ENCODE measurements around the gene ARF3. TPM values are rescaled to one million over a fixed set of nuclear protein-coding genes. Genes with fewer than 3 reads are reported as not detected.
A peak's percentile ranks its signal among the peaks of the same experiment; 100 is the strongest.

Gene ARF3
- total RNA-seq, 1 experiment from 2014 or later: 224 TPM

GRCh38 chr12:48967991-48968390 is 10.7 kb upstream of the ARF3 start:
- Histone ChIP-seq H3K36me3 (ENCODE audit: control insufficient read depth, insufficient read depth, low read length) (no peaks in the 10 kb centered on the region), H3K27me3 (ENCODE audit: control insufficient read depth, insufficient read depth, low read length) (no peaks in the 10 kb centered on the region), H3K4me3 (ENCODE audit: low read depth in 2 of 2, low read length in 2 of 2) (no peak overlapping the region), H3K9me3 (ENCODE audit: control insufficient read depth, insufficient read depth, low read depth, low read length) (no peaks in the 10 kb centered on the region), H3K27ac (ENCODE audit: low read length) (peak overlapping the region; percentile 57; the same call in 1 of the 2 replicates), H3K4me1 (ENCODE audit: control insufficient read depth, insufficient read depth, low read length) (peaks cover 20% of the 10 kb centered on the region)
- no TSS peak for BruUV-seq (replicated peaks)
- in situ Hi-C loops (cut with HindIII; ENCODE audit: low pct_unique_long_range_greater_than_20kb, low sequenced_read_pairs): no loop called here
- intact Hi-C loops (cut with micrococcal nuclease; ENCODE audit: unreplicated experiment): no loop called here
- TF ChIP-seq TCF7L2 (IDR thresholded peaks at IDR 0.05; ENCODE audit: low read depth, low read length) (no peak), POLR2AphosphoS5 (IDR thresholded peaks at IDR 0.05; ENCODE audit: low read depth, low read length) (no peak), REST (IDR thresholded peaks at IDR 0.05; ENCODE audit: insufficient read depth in 1 of 2, low read depth in 2 of 2, low read length in 1 of 2) (no peak), CTCF (IDR thresholded peaks at IDR 0.05) (no peak), SIN3A (IDR thresholded peaks at IDR 0.05; ENCODE audit: borderline replicate concordance, insufficient read depth, low read depth, low read length) (no peak)
- DNase-seq (ENCODE audit: low read depth, low spot score) (no peak), ATAC-seq (no peak)
- POLR2A ChIA-PET: interaction anchor here (1.4 kb wide), 1 partner anchor 11 kb away, joined by 8 read pairs; the partner anchor contains the start of gene ARF3
- CTCF ChIA-PET: interaction anchor here (0.6 kb wide), 1 partner anchor 115 kb away, joined by 6 read pairs; no protein-coding TSS in a partner anchor

GRCh38 chr12:48966177-48966895 is 9.0 kb upstream of the ARF3 start:
- intact Hi-C loops (cut with micrococcal nuclease; ENCODE audit: unreplicated experiment) (no loop called here), in situ Hi-C loops (cut with HindIII; ENCODE audit: low pct_unique_long_range_greater_than_20kb, low sequenced_read_pairs) (no loop called here)
- BruUV-seq (replicated peaks): no TSS peak
- no peaks in the 10 kb centered on the region for H3K36me3 ChIP-seq (ENCODE audit: control insufficient read depth, insufficient read depth, low read length)
- peaks cover 20% of the 10 kb centered on the region for H3K4me1 ChIP-seq (ENCODE audit: control insufficient read depth, insufficient read depth, low read length)
- no peaks in the 10 kb centered on the region for H3K27me3 ChIP-seq (ENCODE audit: control insufficient read depth, insufficient read depth, low read length)
- no peaks in the 10 kb centered on the region for H3K9me3 ChIP-seq (ENCODE audit: control insufficient read depth, insufficient read depth, low read depth, low read length)
- POLR2A ChIA-PET: interaction anchor here (0.7 kb wide), 1 partner anchor 43 kb away, joined by 3 read pairs; no protein-coding TSS in a partner anchor
- TF ChIP-seq TCF7L2 (IDR thresholded peaks at IDR 0.05; ENCODE audit: low read depth, low read length) (no peak), SIN3A (IDR thresholded peaks at IDR 0.05; ENCODE audit: borderline replicate concordance, insufficient read depth, low read depth, low read length) (no peak), POLR2AphosphoS5 (IDR thresholded peaks at IDR 0.05; ENCODE audit: low read depth, low read length) (no peak), REST (IDR thresholded peaks at IDR 0.05; ENCODE audit: insufficient read depth in 1 of 2, low read depth in 2 of 2, low read length in 1 of 2) (no peak), CTCF (IDR thresholded peaks at IDR 0.05) (no peak)
- CTCF ChIA-PET: no interaction called here
- H3K27ac ChIP-seq (ENCODE audit: low read length): no peak overlapping the region
- DNase-seq (ENCODE audit: low read depth, low spot score): no peak
- no peak overlapping the region for H3K4me3 ChIP-seq (ENCODE audit: low read depth in 2 of 2, low read length in 2 of 2)
- no peak for ATAC-seq

Measured in Panc1 (cell line).